IPS-18c (cell line): Measurements from ENCODE around the gene ALG1L2.
"Not testable (repeated sequence)": the region's sequence is repeated elsewhere in the genome, so short reads cannot be mapped to it uniquely, and the experiment has no call there.

Experiments used
- H3K4me3 ChIP-seq: 2 replicates; pipeline ENCODE4 v1.7.0; 2013; ENCODE audit warnings: low read depth, mild to moderate bottlenecking, low read length, moderate library complexity; ENCODE audit not compliant: insufficient read depth
- H3K9me3 ChIP-seq: one replicate; pipeline ENCODE4 v1.6.1; 2013; ENCODE audit warnings: mild to moderate bottlenecking, low read length, moderate library complexity; ENCODE audit not compliant: control insufficient read depth, insufficient read depth

The ALG1L2 gene

DNA sequence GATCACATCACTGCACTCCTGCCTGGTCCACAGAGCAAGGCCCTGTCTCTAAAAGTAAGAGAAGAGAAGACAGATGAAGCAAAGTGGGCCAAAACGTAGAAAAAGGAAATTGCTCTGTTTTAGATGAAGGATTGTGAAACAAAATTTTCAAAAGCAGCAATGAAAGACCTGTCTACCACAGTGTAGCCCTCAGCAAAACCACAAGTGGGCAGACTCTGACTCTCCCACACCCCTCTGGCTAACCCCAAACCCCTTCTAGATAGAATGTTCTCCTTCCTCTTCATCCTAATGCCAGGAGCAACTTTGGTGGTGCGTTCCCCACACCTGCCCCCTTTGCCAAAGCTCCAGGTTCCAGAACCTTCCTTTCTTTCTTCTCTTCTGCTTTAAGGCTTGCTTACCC, 5.0 kb downstream of the ALG1L2 start:
- not testable (repeated sequence) for H3K4me3 ChIP-seq, H3K9me3 ChIP-seq

DNA sequence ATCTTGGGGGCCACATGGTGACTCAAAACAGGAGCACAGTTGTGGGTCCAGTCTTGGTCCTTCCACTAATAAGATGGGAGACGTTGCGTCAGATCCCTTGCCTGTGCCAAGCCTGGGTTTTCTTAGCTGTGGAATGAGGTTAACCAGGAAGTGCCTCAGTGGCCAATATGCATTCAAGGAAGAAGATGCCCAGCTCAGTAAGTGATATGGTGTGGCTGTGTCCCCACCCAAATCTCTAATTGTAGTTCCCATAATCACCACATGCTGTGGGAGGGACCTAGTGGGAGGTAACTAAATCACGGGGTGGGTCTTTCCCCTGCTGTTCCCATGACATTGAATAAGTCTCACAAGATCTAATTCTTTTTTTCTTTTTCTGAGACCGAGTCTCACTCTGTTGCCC, 6.4 kb downstream of the ALG1L2 start:
- H3K9me3 ChIP-seq, result peaks cover 2% of the 10 kb centered on the region
- no peak overlapping the region for H3K4me3 ChIP-seq

DNA sequence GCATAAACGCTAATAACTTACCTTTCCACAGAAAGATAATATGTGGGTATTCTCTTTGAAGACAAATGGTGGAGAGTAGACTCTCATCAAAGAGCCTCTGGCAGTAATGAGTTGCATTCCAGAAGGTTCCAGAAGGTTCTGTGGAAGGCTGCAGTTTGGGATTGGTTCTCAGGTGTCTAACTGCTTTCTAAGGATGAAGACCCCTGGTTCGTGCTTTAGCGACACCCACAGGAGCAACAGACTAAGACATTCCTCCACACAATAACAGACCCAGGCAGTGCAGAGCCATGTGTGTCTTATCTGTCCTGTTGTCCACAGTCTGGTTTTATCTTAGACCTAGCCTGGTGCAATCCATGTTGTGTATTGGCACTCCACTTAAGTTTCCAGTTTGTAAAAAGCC, 9.1 kb downstream of the ALG1L2 start:
- not testable (repeated sequence) for H3K9me3 ChIP-seq, H3K4me3 ChIP-seq

DNA sequence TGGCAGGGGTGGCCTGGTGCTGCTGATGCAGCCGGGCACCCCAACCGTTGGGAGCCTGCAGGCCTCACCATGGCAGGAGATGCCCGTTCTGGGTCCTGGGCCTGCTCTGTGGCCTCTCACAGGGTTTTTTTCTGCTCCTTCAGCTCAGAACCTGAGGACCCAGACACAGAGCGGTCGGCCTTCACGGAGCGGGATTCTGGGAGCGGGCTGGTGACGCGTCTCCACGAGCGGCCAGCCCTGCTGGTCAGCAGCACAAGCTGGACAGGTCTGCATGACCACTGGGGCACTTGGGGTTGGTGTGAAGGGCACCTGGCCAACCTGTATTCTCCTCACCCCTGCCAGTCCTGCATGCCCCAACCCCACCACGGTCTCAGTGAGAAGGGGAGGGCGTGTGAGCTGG, 10.3 kb downstream of the ALG1L2 start:
- Histone ChIP-seq H3K4me3 (no peak overlapping the region), H3K9me3 (peaks cover 2% of the 10 kb centered on the region)

DNA sequence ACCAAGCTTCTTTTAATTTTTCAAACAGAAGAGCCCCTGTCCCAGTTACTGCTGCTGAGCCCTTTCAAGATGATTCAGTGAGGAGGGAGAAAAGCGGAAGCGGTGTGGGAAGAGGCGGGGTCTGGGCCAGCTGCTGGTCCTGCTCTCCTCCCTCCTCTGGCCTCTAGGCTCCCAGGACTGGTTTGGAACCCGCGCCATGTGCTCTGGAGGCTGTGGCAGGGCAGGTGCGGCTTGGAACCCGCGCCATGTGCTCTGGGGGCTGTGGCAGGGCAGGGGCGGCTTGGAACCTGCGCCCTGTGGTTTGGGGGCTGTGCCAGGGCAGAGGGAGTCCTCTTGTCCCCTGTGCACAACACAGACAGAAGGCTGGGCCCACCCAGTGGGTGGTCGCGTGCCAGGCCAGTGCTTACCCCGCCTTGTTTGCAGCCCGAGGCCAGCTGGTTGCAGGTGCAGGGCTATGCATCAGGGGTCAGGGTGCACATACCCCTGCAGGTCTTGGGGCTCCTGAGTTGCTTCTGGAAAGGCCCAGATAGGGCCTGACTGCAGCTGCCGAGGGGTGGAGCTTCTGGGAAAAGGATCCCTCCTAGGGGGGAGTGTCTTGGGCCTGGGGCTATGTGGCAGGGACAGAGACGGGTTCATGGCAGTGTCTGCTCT, 12.2 kb downstream of the ALG1L2 start:
- Histone ChIP-seq H3K9me3 (peaks cover 1% of the 10 kb centered on the region), H3K4me3 (no peak overlapping the region)

DNA sequence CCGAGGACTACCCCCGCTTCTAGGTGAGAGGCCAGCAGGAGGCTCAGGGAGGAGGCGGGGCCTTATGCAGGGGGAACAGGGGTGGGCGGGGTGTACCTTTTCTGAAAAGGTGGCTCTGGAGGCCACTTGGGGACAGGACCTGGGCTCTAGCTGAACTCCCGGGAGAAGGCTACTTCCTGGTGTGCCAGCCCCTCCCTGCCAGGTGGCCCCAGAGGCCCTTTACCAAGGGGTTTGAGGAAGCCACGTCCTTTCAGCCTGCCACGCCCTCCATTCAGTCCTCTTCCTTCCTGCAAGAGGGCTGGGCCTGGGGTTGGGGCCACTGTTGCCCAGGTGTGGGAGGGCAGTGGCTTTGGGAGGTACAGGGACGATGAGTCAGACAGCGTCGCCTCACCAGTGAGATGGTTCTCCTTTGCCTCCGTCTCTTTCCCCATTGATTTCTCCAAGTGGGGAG, 12.9 kb downstream of the ALG1L2 start:
- H3K9me3 ChIP-seq, H3K4me3 ChIP-seq: not testable (repeated sequence)

DNA sequence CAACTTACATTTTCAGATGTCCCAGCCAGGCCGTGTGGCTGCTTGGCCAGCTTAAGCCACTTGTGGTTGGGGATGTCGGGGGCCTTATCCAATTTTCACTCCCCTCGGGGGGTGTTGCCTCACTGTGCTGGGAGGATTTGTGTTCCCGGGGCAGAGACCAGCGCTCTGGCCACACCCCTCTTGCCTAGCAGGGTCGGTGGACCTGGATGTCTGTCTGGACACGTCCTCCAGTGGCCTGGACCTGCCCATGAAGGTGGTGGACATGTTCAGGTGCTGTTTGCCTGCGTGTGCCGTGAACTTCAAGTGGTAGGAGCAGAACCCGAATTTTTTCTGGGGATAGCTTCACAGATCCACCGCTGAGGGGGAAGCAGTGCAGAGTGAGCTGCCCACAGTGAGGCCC, 14.2 kb downstream of the ALG1L2 start:
- H3K4me3 ChIP-seq, H3K9me3 ChIP-seq: not testable (repeated sequence)

DNA sequence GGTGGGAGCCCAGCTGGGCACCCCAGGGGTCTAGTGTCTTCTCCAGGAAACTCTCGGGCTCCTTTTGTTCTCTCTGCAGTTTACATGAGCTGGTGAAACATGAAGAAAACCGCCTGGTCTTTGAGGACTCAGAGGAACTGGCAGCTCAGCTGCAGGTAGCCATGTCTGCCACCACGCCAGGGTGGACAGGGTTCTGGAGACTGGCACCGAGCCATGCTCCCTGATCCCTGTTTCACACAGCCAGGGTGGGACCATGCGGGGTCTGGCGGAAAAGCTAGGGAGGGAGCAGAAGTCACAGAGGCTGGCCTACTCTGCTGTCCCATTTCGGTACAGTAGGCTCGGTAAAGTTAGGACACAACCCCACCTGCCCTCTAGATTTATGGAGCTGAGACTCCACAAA, 15.5 kb downstream of the ALG1L2 start:
- H3K9me3 ChIP-seq, H3K4me3 ChIP-seq: not testable (repeated sequence)

DNA sequence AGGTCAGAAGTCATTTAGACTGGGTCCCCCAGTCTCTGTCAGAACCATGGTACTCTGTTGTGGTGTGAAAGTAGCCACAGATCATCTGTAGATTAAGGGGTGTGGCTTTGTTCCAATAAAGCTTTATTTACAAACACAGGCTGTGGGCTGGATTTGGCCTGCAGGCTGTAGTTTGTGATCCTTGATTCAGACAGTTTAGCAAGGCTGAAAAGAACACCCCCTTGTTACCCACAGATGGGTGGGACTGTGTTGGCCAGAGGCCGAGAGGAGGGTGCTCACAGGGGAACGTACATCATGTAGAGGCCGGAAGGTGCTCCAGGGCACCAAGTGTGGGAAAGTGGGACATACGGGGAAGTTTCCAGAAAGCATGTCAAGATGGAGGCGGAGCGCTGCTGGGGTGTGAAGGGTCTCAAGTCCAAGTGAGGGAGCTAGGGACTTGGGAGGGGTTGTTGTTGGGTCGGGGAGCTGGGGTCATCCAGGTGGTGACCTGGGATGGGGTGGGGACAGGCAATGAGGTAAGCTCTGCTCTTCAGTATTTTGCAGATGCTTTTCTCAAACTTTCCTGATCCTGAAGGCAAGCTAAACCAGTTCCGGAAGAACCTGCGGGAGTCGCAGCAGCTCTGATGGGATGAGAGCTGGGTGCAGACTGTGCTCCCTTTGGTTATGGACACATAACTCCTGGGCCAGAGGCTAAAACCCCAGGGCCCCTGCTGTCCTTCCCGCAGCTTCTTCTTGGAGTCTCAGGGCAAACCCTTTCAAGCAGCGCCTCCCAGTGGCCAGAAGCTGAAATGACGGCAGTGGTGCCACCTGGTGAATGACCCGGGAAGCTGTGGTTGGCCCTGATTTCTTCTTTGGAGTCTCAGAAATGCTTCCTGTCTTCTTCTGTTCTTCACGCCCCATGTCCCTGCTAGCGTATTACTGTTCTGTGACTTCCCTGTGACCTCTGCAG, 16.3 kb downstream of the ALG1L2 start:
- not testable (repeated sequence) for H3K4me3 ChIP-seq, H3K9me3 ChIP-seq

DNA sequence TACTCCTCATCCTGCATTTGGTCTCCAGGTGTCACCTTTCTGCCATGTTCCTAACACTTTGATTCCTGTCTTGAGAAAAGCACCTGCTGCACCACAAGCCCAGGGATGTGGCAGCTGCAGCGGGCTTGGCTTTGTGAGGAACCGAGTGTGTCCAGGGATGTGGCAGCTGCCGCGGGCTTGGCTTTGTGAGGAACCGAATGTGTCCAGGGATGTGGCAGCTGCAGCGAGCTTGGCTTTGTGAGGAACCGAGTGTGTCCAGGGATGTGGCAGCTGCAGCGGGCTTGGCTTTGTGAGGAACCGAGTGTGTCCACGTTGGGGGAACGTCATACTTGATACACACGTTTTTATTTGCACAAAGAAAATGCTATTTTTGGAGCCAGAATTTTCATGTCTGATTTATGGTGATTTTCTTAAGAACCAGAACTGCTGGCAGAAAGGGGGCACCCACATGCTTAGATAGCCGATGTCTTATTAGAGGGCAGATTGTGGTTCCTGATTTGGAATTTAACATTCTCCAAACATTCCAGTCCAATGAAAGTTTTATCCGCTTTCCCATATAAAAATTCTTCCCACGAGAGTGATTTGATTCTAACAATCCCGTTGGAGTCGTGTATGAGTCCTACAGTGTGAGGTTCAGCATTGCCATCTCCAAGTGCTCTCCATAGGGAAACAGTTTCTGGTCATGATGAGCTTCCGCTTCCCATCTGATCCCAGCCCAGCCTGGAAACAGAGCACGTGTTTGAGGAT, 17.2 kb downstream of the ALG1L2 start:
- not testable (repeated sequence) for H3K4me3 ChIP-seq, H3K9me3 ChIP-seq

DNA sequence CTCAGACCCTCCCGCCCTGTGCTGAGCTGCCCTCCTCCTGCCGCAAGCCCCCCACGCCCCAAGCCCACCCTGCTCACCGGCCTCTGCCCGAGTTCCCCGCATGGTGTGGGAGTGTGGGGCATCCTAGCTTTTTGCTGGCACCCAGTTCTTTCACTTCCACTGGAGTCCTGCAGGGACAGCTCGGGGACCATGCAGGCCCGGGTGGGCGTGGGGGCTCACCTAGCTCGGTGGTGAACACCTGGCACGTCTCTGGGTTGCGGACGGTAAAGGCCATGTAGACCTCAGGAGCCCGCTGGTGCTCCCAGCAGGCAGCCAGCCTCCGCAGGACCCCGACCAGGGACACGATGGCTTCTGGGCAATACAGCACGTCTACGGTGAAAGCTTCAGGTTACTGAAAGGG, 20.9 kb downstream of the ALG1L2 start:
- not testable (repeated sequence) for H3K9me3 ChIP-seq, H3K4me3 ChIP-seq

DNA sequence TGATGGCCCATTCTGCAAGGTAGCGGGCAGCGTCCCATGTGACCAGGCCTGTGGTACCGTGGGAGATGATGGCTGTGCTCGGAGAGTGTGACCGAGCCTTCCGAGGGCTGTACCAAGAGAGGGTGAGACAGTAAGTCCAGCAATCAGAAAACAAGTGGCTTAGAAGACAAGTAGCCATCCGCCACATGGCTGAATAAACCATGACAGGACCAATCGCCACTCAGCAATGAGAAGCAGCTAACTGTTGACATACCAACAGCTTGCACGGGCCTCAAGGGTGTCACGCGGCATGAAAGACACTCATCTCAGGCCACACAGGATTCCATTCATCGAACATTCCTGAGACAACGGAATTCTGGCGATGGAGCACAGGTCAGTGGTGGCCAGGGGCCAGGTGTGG, 22.6 kb downstream of the ALG1L2 start:
- H3K4me3 ChIP-seq, H3K9me3 ChIP-seq: not testable (repeated sequence)

DNA sequence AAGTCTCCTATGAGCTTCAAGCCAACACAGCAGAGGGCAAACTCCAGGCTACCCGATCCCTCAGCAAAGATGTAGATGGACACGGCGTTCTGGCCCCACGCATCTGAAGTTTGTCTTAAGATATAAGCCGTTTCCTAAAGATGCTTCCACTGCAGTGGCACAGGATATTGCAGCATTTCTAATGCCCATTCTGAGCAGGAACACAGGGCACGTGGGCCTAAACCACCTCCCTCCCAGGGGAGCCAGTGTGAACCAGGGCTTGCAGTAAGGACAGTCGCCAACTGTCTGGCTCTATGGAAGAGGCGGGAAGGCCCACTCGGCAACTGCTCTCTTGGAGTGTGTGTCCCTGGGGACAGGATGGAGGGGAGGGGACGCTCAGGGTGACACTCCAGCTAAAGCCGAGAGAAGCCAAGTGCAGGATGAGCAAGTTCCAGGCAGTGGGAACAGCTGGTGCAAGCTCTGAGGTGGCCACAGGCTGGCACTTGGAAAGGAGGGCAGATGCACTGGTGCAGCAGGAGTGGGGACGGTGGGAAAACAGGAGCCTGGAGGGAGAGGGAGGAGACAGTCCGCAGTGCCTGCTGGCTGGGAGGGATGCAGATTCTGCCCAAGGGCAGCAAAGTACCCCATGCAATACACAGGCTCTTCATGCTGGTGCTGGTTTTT, 25.8 kb downstream of the ALG1L2 start:
- H3K4me3 ChIP-seq, H3K9me3 ChIP-seq: not testable (repeated sequence)

DNA sequence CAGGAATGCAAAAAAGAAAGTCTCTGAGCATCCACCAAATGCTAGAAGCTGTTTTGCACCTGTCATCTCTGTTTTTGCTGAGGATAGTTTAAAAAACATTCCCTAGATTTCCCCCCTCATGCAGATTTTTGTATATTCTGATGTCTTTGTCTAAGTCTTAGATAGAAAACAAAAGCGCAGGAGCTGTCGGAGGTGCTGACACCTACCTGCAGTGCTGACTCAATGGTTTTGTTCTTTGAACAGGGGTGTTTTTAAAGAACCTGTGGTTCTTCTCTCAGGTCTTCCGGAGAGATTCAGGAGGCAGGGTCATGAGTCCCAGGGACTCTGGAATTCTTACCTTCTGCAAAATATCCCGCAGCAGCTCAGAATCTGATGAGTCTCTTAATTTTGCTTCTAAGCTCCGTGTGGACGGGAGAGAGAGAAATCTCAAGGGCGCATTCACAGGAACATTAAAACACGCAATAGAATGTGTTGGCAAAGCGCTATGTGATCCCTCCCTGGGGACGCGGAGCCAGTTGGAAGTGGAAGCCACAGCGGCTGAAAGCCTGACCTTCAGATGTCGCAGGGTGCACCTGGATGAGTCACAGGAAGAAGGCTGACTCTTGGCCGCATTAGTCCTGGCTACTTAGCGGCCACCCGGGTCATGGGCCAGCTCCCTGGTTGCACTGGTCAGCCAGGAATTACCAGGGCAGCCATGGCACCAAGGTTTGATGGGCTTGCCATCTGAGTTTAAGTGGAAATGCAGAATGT, 27.4 kb downstream of the ALG1L2 start:
- H3K4me3 ChIP-seq, H3K9me3 ChIP-seq: not testable (repeated sequence)

DNA sequence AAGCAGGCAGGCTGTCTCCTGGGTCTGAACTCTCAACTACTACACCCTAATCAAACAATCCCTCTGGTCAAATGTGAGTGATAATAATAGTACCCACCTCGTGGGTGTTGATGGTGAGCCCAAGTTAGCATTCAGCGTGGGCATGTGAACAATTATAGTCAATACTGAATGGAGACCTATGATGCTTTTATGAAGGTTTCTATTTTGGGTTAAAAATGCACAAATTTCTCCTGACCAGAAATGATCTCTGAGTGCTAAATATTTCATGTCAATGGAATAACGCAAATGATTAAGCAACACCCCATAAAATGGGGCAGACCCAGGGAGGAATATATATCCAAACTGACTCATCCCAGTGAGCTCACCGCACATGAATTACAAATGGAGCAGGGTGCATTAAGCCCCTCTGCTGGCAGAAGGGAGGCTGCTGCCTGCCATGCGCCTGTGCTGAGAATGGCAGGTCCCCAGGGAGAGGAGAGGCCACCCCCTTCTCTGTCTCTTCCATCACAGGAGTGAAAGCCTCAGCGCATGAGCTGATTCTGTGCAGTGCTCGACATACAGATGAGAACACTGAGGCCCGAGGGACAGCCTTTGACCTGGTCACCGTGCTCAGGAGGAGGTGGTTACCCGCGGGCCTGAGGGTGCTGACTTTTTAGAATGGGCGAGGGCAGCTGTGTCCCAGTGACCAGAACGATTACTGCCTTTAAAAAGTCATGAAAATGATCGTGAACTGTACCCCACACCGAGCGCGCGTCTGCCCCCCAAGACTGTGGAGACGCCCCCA, 28.9 kb downstream of the ALG1L2 start:
- H3K9me3 ChIP-seq, result not testable (repeated sequence)
- peak overlapping the region; percentile 74 for H3K4me3 ChIP-seq

DNA sequence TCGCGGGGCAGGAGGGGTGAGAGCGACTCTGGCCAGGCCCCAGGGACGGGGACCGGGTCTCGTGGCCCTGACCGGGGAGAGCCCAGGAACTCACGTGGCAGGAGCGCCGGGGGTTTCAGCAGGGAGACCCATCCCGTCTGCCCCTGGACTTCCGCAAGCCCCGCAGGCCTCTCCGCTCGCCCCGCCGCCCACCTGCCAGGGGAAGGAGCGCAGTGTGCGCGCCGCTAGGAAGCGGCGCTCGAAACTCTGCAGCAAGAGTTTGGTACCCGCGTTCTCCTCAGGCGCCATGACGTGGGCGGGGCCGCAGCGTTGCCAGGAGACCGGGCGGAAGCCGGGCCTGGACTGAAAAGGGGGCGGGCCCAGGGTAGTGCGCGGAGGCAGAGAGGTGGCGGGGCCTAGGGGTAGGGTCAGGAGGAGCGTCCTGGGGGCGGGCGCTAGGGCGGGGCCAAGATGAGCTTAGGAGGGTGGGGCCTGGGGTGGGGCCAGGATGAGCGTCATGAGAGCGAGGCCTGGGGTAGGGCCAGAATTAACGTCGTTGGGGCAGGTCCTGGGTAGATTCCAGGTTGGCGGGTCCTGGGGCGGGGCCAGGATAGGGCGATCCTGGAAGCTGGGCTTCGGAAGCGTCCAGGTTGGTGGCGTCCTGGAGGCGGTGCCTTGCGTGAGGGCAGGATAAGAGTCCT, 29.7 kb downstream of the ALG1L2 start:
- Histone ChIP-seq H3K9me3 (no peaks in the 10 kb centered on the region), H3K4me3 (peak overlapping the region; percentile 74)
